T follicular helper cell (primary cell): ENCODE data around the gene CTRB2.
"Not testable (repeated sequence)": the region's sequence is repeated elsewhere in the genome, so short reads cannot be mapped to it uniquely, and the experiment has no call there.

ENCODE experiments used
- DNase-seq: peaks from one replicate; pipeline ENCODE4 v3.0.0-alpha.2; 2020; ENCODE audit warnings: low read depth

CTRB2 gene

DNA sequence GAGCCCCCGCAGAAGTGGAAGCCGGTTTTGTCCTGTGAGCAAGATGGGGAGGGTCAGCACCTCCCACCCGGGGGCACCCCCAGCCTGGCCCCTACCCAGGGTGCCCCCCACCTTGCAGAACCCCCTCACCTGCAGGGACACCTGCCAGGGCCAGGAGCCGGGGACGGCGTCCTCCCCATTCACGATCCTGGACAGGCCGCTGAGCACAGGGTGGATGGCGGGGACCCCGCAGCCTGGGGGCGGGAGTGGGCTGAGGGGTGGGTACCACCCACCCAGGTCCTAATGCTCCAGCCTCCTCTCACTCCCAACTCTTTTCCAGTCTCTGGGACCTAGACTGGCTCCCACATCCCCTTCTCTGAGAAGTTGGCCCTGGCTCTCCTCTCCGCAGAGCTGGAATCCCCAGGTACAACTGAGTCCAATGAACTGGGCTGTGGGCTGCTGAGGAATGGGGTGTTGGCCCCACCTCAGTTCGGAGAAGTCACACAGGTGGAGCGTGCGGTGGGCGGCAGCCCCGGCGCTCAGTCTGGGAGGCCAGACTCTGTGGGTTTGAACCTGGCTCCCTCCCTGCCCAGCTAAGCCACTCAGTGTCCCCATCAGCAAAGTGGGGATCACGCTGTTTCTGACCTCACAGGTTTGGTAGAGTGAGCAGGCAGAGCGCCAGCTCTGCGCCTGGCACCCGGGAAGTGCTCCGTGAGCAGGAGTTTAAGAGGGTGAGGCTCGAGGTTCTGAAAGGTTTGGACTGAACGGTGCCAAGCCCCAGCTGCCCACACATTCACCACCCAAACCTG lies 806 bp downstream of the CTRB2 start:
- DNase-seq: not testable (repeated sequence)

DNA sequence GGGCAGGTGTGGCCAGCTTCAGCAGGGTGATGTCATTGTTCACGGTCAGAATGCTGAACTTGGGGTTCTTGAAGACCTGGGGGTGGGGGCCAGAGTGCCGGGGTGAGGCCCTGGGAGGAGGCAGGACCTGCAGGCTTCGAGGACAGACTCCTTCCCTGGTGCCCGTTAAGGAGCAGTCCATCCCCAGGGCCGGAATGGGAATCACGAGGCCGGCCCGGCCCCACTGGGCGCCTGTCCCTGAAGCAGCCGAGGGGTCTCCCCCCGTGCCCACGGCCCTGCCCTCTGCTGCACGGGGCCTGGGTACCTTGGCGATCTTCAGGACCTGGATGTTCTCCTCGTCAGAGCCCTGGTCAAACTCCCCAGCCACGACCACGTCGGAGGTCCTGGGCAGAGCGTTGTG lies 1.5 kb downstream of the CTRB2 start:
- DNase-seq: not testable (repeated sequence)

GRCh38 chr16:75204905-75205304 lies 2.1 kb downstream of the CTRB2 start:
- not testable (repeated sequence) for DNase-seq

- no peak for DNase-seq
Observed at GRCh38 chr16:75204410-75204758, 2.6 kb downstream of the CTRB2 start.

GRCh38 chr16:75203667-75204409 lies 3.1 kb downstream of the CTRB2 start:
- no peak for DNase-seq

DNA sequence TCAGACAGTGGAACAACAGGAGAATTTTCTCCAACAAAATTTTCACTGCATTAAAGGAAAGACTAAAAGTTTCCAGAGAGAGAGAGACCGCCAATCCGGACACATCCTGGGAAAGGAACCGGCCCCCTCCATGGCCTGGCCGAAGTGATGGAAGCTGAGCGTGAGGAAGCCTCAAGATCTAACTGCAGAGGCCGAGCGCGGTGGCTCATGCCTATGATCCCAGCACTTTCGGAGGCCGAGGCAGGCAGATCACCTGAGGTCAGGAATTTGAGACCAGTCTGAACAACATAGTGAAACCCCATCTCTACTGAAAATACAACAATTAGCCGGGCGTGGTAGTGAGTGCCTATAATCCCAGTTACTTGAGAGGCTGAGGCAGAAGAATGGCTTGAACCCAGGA lies 3.9 kb downstream of the CTRB2 start:
- DNase-seq: no peak

- no peak for DNase-seq
Observed at GRCh38 chr16:75202069-75202590, 4.8 kb downstream of the CTRB2 start.

DNA sequence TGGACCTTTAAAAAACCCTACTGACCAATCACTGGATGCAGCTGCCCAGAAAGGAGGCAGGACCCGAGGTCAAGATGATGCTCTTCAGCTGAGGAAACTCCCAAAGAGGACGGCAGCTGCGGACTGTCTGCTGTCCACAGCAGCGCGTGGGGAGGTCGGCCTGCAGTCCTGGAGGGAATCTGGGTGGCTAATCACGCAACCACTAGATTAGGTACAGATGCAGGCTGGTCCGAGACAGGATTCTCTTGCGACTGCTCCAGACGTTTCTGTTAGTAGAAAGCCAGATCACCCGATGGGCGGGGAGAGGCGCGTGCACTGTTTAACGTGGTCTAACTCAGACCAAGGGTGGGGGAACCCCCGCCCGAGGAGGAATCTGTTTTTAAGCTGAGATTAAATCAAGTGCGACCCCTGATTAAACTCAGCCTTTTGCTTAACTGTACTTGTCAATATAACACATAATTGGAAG lies 8.8 kb downstream of the CTRB2 start:
- DNase-seq: no peak

DNA sequence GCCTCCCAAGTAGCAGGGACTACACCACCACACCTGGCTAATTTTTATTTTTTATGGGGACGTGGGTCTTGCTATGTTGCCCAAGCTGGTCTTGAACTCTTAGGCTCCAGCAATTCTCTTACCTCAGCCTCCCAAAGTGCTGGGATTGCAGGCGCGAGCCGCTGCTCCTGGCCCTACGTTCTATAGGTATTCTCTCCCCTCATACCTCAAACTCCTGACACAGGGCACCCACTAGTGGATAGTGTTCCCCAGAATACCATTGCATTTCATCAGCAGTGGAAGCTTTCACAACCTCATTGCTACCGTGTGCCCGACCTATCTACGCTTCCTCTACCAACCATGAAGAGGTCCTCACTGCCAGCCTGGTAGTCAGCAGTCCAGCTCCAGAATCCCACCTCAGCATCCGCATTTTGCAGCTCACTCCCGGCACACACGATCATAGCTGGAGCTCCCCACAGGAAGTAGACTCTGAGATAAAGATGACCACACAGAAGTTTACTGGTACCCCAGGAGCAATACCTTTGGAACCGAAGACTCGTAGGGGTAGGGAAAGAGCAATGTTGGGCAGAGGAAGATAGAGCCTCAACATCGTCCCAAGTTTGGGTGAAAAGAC lies 9.3 kb downstream of the CTRB2 start:
- DNase-seq: no peak

- no peak for DNase-seq
Observed at GRCh38 chr16:75196836-75197235, 10.1 kb downstream of the CTRB2 start.

DNA sequence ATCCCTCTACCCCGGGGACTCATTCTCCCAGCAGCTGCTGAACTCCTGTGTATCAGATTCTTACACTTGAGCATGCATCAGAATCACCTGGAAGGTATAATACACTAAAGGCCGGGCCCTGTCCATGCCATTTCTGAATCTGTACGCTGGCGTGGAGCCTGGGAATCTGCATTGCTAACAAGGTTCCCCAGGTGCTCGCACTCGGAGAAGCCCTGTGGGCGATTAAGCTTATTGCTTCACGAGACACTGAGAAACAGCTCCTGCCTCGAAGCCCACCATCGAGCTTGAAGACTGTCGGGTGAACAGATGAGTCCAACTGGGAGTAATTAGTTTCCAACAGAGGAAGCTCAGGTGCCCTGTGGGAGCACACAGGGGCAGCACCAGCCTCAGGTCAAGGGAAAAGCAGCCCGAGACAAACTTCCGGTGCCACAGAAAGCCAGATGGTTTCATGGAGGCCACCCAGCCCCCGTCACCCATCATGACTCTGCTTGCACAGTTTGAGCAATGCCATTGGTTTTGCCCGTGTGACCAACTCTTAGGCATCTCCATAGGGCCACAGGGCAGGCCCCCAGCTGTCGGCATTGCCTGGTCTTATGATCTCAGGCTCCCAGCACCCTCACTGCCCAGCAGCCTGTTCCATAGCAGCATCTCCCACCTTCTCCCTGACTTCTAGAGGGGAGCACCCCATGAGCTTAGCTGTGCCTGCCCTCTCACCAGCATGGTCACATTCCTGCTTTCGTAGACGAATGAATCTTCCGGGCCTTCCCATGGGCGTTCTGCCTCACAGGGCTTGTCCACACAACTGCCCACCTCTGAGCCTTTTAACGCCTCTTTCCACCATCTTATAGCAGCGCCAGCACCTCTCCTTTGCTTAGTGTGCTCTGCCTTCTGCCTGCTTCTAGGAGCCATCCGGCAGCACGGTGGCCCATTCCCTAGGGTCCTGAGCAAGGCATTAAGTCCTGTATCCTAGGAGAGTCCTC lies 10.9 kb downstream of the CTRB2 start:
- no peak for DNase-seq

- no peak for DNase-seq
Observed at GRCh38 chr16:75193730-75194444, 13.1 kb downstream of the CTRB2 start.

- DNase-seq: no peak
Observed at GRCh38 chr16:75193265-75193650, 13.7 kb downstream of the CTRB2 start.

DNA sequence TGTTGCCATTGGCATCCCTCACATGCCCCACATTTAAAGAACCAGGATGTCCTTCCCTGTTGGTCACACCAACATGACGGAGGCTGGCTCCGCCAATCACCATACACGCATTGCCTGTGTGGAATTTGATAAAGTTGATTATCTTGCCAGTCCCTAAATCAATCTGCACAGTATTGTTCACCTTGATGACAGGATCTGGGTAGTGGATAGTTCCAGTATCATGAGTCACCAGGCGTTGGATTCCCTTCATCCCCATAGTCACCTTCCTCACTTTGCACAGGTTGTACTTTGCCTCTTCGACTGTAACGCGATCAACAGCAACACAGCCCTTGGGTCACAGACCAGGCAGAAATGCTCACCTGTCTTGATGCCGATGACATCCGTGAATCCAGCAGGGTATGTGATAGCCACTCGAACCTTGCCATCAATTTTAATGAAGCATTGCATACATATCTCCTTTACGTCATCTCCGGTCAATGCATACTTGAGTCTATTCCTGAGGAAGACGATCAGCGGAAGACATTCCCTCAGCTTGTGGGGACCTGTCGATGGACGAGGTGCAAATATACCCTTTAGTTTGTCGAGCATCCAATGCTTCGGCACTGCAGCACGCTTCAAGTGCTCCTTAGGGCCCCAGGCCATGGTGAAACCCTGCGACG lies 14.2 kb downstream of the CTRB2 start:
- DNase-seq: no peak

- no peak for DNase-seq
Observed at GRCh38 chr16:75189638-75190245, 17.2 kb downstream of the CTRB2 start.

DNA sequence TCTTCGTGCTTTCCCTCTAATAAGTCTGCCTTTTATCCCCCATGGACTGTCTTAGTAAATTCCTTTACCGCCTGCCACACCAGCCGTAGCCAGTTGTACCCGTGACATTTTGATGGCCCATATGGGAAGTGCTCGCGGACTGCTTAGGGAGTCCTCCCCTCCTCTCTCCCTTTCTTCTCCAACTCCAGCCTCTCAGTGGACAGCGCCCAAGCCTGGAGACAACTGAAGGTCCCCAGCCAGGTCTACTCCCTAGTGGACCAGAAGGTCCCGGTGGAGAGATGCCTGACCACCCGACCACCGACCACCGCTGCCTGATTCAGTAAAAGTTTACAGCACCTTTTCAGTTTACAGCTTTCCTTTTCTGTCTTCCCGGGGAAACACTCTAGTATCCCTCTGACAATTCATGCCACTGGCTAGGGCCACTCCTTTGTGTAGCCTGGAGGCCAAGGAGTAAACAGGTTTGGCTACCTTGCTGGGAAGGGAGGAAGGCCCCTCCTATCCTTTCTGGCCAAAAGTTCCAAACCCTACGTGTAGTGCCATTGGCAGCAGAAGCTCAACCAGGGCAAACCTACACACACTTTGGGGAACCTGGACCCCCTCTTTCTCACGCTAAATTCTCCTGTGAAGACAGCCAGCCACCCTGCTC lies 18.0 kb downstream of the CTRB2 start:
- no peak for DNase-seq

- DNase-seq: no peak
Observed at GRCh38 chr16:75181630-75182029, 25.3 kb downstream of the CTRB2 start.

DNA sequence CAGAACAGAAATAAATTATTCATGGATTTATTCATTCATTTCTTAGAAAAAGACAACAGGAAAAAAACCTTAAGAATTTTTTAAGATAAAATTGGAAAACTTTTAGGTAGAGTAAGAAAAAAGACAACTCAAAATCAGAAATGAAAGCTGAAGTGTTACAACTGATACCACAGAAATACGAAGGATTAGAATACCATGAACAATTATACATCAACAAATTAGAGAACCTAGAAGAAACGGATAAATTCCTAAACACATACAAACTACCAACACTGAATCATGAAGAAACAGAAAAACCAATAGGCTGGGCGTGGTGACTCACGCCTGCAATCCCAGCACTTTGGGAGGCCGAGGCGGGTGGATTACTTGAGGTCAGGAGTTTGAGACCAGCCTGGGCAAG lies 27.8 kb downstream of the CTRB2 start:
- DNase-seq: no peak

GRCh38 chr16:75176926-75177325 lies 30.0 kb downstream of the CTRB2 start:
- DNase-seq: no peak
